ENCODE measurements around the gene ACYP2.
"Not testable (repeated sequence)": the region's sequence is repeated elsewhere in the genome, so short reads cannot be mapped to it uniquely, and the experiment has no call there.

ACYP2 gene

GRCh38 chr2:54233832-54234649 lies 118.6 kb downstream of the ACYP2 start:
- DNase-seq = no peak

GRCh38 chr2:54237428-54237827 lies 122.0 kb downstream of the ACYP2 start:
- no peak for DNase-seq

- DNase-seq = no peak
Measured at GRCh38 chr2:54239427-54239826, 124.0 kb downstream of the ACYP2 start.

GRCh38 chr2:54240515-54241469 lies 125.4 kb downstream of the ACYP2 start:
- DNase-seq = no peak

- DNase-seq = no peak
Measured at GRCh38 chr2:54247115-54247514, 131.7 kb downstream of the ACYP2 start.

- no peak for DNase-seq
Measured at GRCh38 chr2:54249629-54250028, 134.2 kb downstream of the ACYP2 start.

GRCh38 chr2:54254180-54254579 lies 138.8 kb downstream of the ACYP2 start:
- DNase-seq = no peak

GRCh38 chr2:54255230-54256090 lies 140.0 kb downstream of the ACYP2 start:
- DNase-seq = no peak

GRCh38 chr2:54256091-54256694 lies 140.8 kb downstream of the ACYP2 start, which contains the start of gene TSPYL6:
TSS of gene TSPYL6 (minus strand) at chr2:54256229. CDS start at chr2:54256151, 78 bp downstream.
- DNase-seq = no peak

GRCh38 chr2:54258166-54258565 lies 142.8 kb downstream of the ACYP2 start:
- no peak for DNase-seq

- DNase-seq = no peak
Measured at GRCh38 chr2:54259413-54260240, 144.2 kb downstream of the ACYP2 start.

- no peak for DNase-seq
Measured at GRCh38 chr2:54260241-54260595, 144.8 kb downstream of the ACYP2 start.

GRCh38 chr2:54261537-54261936 lies 146.1 kb downstream of the ACYP2 start:
- no peak for DNase-seq

- DNase-seq = no peak
Measured at GRCh38 chr2:54262015-54262765, 146.8 kb downstream of the ACYP2 start.

- not testable (repeated sequence) for DNase-seq
Measured at GRCh38 chr2:54265081-54265480, 149.7 kb downstream of the ACYP2 start.

- DNase-seq = no peak
Measured at GRCh38 chr2:54267577-54267976, 152.2 kb downstream of the ACYP2 start.

- DNase-seq = no peak
Measured at GRCh38 chr2:54271189-54271588, 155.8 kb downstream of the ACYP2 start.

GRCh38 chr2:54271843-54272627 lies 156.6 kb downstream of the ACYP2 start:
- DNase-seq = no peak

GRCh38 chr2:54274781-54275242 lies 159.4 kb downstream of the ACYP2 start:
- no peak for DNase-seq

GRCh38 chr2:54275541-54275940 lies 160.1 kb downstream of the ACYP2 start:
- no peak for DNase-seq
